ENCODE results near the gene TRIM63.
A peak's percentile ranks its signal among the peaks of the same experiment; 100 is the strongest.
"Not testable (repeated sequence)": the region's sequence is repeated elsewhere in the genome, so short reads cannot be mapped to it uniquely, and the experiment has no call there.

TRIM63 gene

DNA sequence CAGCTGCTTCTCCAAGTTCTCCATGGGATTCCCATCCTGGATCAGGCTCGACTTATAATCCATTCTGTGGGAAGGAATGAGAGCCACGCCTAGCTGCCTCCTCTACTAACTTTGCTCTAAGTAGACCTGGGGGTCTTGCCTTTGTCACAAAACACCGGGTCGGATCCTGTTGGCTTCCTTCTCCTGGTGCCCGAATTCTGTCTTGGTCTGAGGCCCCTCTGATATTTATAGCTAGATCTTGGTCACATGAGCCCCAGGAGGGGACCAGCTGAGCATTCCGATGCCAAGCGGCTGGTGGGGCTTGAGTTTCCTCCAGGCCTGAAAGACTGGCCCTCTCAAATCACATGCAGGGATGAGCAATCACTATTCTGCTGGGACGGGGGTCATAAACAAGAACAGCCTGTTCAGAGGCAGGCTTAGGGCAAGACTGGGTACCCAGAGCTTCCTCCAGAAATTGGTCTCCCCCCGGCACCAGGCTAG is at the start of gene TRIM63:
TRIM63 (minus strand) TSS at position 199 of the 480 bp plus-strand sequence; CDS start at position 63, 136 bp downstream.
- DNase-seq, result no peak

GRCh38 chr1:26114165-26114927 is 46.9 kb upstream of the TRIM63 start:
- DNase-seq, result no peak

DNA sequence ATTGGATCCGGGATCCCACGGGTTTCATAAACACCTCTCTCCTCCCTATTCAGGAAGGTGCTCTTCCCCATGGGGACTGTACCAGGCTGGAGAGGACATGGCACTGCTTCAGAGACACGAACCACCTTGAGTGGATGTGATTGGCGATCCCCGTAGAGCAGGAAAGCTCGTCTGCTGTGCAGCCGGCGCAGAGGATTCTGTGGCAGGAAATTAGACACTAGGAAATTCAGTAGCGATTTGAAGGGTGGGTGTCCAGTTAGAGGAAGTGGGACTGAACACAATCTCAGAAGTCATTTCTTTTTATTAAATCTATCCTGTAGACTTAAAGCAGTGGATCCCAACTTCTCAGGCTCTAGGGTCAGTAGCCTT is 45.0 kb upstream of the TRIM63 start:
- DNase-seq, result no peak

DNA sequence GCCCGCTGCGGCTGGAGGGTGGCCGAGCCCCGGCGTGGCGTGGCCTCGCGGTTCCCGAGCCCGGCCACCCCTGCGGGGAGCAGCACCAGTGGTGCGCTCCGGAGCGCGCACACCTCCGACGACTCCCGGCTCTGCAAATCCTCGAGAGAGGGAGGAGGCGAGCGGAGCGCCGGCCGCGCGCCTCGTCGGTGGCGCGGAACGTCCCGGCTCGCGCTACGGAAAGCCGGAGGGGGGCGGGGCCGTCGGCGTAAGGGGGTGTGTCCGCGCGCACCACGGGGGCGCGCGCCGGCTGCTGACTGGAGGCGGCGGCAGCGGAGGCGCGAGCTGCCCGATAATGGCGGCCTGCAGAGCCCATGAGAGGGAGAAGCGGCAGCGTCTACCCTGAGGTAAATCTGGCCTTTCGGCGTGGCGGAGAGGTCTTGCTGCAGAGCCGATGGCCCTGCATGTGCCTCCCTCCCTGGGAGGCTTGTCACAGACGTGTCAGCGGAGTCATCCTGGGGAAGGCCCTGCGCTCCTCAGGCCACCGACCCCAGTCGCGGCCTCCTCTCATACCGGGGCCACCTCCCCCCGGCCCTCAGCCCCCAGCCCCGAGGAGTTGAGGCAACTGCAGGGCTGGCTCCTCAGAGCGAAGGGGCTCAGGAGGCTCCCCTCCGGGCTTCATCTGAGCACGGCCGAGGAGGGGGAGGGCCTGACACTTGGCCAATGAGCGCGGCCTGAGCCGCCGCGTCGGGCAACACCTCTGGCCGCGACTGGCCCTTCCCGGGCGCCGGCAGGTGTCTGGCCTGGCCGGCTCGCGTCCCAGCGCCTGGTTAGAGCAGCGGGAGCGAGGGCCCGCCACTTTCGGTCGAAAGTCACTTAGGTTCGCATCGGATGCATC is 44.3 kb upstream of the TRIM63 start, which contains the start of gene PDIK1L:
PDIK1L (plus strand) TSS at position 295 of the 877 bp plus-strand sequence. CDS start 2,485 bp downstream, outside the sequence.
- peak; percentile 91 for DNase-seq

- DNase-seq, result peak; percentile 71
Measured at GRCh38 chr1:26110731-26111529, 43.5 kb upstream of the TRIM63 start.

- no peak for DNase-seq
Measured at GRCh38 chr1:26109229-26110164, 42.1 kb upstream of the TRIM63 start.

GRCh38 chr1:26105226-26105548 is 37.8 kb upstream of the TRIM63 start:
- DNase-seq, result not testable (repeated sequence)

DNA sequence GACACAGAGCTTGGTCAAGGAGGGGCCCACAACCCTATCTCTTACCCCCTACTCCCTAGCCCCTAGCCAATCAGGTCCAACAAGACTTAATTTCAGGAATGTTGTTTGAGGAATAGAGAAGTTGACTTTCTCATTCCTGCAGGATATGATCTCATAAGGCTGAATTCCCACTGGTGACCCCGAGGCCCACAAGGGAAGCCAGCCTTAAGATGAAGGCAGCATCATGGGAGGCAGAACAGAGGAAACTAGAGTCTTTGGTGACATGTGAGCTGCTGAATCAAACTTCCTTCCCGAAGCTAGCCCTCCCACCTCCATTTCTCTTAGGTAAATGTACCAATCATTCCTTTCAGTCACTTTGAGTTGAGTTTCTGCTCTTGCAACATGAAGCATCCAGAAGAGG is 35.1 kb upstream of the TRIM63 start:
- DNase-seq, result no peak

- DNase-seq, result no peak
Measured at GRCh38 chr1:26102119-26102518, 34.7 kb upstream of the TRIM63 start.

- not testable (repeated sequence) for DNase-seq
Measured at GRCh38 chr1:26100204-26100603, 32.8 kb upstream of the TRIM63 start.

GRCh38 chr1:26099780-26100179 is 32.4 kb upstream of the TRIM63 start:
- DNase-seq, result no peak

GRCh38 chr1:26098602-26099001 is 31.2 kb upstream of the TRIM63 start:
- DNase-seq, result no peak

- no peak for DNase-seq
Measured at GRCh38 chr1:26097696-26098095, 30.3 kb upstream of the TRIM63 start.

DNA sequence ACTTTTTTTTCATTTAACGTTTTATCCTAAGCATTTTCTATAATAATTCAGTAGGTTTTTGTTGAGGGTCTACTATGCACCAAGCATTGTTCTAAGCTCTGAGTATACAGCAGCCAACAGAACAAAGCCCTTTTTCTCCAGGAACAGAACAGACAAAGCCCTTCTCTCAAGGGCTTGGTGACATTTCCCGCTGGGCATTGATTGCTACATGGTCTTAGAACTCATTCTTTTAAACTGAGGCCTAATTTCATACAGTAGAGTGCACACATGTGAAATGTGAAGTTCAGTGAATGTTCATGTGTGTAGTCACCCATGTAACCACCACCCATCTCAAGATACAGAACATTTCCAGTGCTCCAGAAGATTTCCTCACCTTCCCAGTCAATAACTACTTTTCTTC is 29.0 kb upstream of the TRIM63 start:
- DNase-seq, result no peak

DNA sequence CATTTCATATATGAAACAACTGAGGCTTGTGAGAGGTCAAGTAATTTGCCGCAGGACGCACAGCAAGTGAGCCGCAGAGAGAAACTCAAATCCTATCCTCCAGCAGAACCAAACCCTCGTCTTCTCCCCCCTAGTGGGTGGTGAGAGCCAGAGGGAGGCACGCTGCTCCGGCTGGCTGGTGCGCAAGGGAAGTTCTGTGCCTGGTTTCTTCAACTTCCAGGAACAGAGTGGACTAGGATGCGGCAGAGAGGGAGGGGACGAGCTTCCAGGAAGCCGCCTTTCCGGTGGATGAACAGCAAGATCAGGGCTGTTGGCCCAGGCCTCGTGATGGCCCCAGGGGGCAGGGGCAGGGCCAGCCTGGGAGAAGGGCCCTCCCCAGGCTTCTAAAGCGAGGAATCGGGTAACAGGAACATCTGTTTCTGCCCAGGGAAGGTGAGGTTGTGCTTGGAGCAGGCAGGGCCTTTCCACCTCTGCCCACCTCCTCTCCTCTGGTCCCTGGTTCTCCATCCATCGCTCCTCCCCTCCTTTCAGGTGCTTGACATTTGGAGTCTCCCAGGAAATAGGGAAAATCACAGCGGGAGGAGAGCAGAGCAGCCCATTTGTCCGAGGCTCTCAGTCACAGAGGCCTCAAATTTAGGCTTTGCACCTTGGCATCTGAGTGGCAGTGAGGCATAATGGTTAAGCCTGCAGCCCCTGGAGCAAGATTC is 27.4 kb upstream of the TRIM63 start:
- DNase-seq, result peak; percentile 51

- DNase-seq, result peak; percentile 11
Measured at GRCh38 chr1:26094076-26094669, 26.7 kb upstream of the TRIM63 start.

DNA sequence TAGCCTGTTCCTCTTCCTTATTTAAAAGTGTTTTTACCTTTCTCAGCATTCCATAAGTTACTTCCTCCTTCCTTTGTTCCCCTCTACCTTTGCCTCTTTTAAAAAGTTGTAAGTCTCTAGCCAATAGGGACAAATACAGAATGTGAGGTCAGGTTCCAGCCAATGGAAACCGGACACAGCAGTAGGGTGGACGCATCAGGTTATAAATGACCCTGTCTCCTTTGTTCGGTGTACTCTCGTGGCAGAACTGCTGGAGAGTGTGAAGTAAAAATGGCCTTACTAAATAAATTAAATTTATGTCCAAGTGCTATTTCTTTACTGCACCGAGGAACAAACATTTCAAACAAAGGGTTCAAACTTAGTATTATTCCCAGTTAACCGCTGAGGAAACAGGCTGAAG is 26.1 kb upstream of the TRIM63 start:
- not testable (repeated sequence) for DNase-seq

- DNase-seq, result no peak
Measured at GRCh38 chr1:26092422-26092821, 25.0 kb upstream of the TRIM63 start.

DNA sequence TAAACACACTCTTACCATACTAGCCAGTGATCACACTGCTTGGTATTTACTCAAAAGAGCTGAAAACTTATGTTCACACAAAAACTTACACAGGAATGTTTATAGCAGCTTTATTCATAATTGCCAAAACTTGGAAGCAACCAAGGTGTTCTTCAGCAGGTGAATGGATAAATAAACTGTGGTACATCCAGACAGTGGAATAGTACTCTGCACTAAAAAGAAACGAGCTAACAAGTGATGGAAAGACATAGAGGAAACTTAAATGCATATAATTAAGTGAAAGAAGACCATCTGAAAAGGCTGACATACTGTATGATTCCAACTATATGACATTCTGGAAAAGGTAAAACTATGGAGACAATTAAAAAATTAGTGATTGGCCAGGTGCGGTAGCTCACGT is 23.5 kb upstream of the TRIM63 start:
- no peak for DNase-seq

- DNase-seq, result no peak
Measured at GRCh38 chr1:26089125-26089524, 21.7 kb upstream of the TRIM63 start.

DNA sequence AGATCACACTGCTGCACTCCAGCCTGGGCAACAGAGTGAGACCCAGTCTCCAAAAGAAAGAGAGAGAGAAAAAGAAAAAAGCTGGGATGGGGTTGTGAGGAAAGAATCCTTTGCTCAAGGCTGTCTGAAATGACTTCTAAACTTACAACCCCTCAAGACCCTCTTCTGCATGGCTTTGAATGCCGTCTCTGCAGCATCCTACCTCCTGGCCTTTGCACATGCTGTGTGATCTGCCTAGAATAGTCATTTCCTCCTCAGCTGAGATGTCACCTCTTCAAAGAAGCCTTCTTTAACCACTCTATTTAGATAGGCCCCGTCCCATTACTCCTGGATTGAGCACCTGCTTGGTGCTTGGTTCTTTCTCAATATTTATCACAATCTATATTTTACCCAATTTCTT is 17.4 kb upstream of the TRIM63 start:
- DNase-seq, result no peak
